ENCODE measurements around the gene HHAT. TPM values are rescaled to one million over a fixed set of nuclear protein-coding genes. Genes with fewer than 3 reads are reported as not detected.

The HHAT gene
- total and polyA plus RNA-seq, 12 donors, result 0.81 to 4.3 (median 2.6) TPM

DNA sequence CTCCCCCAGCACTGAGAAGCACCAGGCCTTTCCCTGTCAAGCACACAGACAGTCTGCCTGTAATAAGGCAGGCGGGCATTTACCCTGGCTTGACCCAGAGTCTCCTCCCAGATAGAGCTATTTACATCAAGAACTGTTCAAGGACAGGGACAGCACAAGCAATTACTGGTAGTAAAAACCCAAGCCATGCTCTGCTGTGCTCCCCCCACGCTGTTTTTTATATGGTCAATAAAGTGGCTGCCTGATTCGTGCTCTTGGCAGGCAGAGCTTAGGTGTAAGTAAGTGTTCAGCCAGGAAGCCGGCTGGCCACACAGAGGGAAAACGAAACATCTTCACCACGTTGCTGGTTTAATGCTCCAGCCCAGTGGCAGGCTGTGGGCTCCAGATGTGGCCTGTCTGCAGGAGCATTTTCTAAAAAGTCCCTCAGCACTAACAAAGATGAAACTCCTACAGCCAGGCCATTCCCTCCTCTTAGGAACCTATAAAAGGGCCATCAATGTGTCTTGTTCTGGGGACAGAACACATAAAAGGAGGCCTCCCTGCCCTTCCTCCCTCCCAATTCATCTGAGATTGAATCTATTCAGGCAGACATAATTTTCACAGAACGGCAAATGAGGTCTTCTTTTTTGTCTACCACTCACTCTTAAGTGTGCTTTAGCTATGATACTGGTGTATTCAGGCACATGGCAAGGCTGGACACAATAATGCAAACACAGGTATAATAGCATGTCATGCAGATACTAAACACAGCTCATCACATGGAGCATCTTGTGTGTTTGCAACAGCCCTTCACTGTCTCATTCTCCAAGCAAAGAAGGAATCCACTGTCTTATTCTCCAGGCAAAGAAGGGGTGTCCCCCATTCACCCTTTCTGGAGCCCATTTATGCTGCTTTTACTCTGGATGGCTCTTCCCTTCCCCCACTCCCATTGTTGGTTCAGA lies 378.9 kb downstream of the HHAT start:
- TF ChIP-seq CTCF (IDR thresholded peaks at IDR 0.05), result no peak
- 77 to 83% methylated on average over 7 of the region's 7 CpGs for WGBS, 2 donors
- Histone ChIP-seq H3K4me1 (no peaks in the 10 kb centered on the region), H3K36me3 (no peaks in the 10 kb centered on the region), H3K27me3 (no peaks in the 10 kb centered on the region), H3K27ac (no peak overlapping the region), H3K4me3 (no peak overlapping the region), H3K9me3 (no peaks in the 10 kb centered on the region)
- intact Hi-C loops (cut with DNase I), result no loop called here
- peak in 1 of 8 donors; percentile 29 for ATAC-seq
- DNase-seq, result no peak

DNA sequence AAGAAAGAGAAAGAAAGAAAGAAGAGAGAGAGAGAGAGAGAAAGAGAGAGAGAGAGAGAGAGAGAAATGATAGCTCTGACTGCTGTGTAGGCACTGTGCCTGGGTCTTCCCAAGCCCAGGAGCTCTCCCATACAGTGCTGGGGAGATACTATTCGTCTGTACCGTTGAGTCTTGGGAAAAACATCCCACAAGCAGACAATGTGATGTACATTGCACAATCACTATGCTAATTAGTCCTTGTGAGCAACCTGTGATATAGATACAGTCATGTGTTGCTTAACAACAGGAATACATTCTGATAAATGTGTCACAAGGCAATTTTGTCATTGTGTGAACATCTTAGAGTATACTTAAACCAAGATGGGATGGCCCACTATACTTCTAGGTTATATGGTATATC lies 381.0 kb downstream of the HHAT start:
- Histone ChIP-seq H3K27ac (no peak overlapping the region), H3K4me1 (no peaks in the 10 kb centered on the region), H3K4me3 (no peak overlapping the region), H3K36me3 (no peaks in the 10 kb centered on the region), H3K9me3 (no peaks in the 10 kb centered on the region), H3K27me3 (no peaks in the 10 kb centered on the region)
- intact Hi-C loops (cut with DNase I), result loop anchor here in 2 of 10 donors (5.0 to 10.0 kb wide), 2 partner anchors 423 to 425 kb away; partner anchors contain the start of gene KCNH1 (in 2 of the 2)
- DNase-seq (no peak), ATAC-seq (no peak)
- 83 to 87% methylated on average over 2 of the region's 2 CpGs for WGBS, 2 donors
- TF ChIP-seq CTCF (IDR thresholded peaks at IDR 0.05), result no peak

GRCh38 chr1:210711825-210712612 lies 383.3 kb downstream of the HHAT start:
- intact Hi-C loops (cut with DNase I), result loop anchor here in 2 of 10 donors (5.0 to 10.0 kb wide), 2 partner anchors 420 to 423 kb away; partner anchors contain the start of gene KCNH1 (in 2 of the 2)
- H3K27me3 ChIP-seq, result no peaks in the 10 kb centered on the region
- peak in 1 of 2 donors; percentile 19 for DNase-seq
- H3K4me1 ChIP-seq, result no peaks in the 10 kb centered on the region
- no peak overlapping the region for H3K4me3 ChIP-seq
- WGBS, 2 donors, result 51 to 55% methylated on average over 7 of the region's 7 CpGs
- peak in 1 of 8 donors; percentile 70 for ATAC-seq
- H3K36me3 ChIP-seq, result no peaks in the 10 kb centered on the region
- H3K27ac ChIP-seq, result no peak overlapping the region
- H3K9me3 ChIP-seq, result no peaks in the 10 kb centered on the region
- peak in 3 of 9 donors; percentile 6 to 23 (median 12) for TF ChIP-seq CTCF (IDR thresholded peaks at IDR 0.05)

DNA sequence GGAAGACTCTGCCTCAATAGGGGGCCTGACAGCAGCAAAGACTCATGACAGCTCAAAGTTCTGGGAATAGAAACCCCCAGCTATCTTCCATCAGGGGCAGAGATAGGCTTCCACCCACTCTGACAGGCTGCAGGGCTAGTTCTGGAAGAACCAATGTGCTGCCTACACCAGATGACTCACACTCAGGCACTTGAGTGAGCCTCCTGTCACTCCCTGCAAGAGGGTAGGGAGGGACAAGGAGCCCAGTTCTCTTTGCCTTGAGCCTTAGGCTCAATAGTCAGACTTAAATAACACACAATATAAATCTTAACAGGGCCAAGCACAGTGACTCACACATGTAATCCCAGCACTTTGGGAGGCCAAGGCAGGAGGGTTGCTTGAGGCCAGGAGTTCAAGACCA lies 386.4 kb downstream of the HHAT start:
- Histone ChIP-seq H3K27me3 (no peaks in the 10 kb centered on the region), H3K9me3 (no peaks in the 10 kb centered on the region), H3K27ac (no peak overlapping the region), H3K36me3 (no peaks in the 10 kb centered on the region), H3K4me3 (no peak overlapping the region), H3K4me1 (no peaks in the 10 kb centered on the region)
- ATAC-seq (no peak), DNase-seq (no peak)
- intact Hi-C loops (cut with DNase I), result loop anchor here in 1 of 10 donors (10.0 kb wide), 1 partner anchor 420 kb away; the partner anchor contains the start of gene KCNH1
- no peak for TF ChIP-seq CTCF (IDR thresholded peaks at IDR 0.05)

Measured in heart right ventricle (tissue), 16 donors.